Fibroblast of mammary gland (primary cell): ENCODE measurements around the gene NUDT7.

Source experiments
- DNase-seq: peaks from one replicate; pipeline ENCODE4 v3.0.0-alpha.2; 2010; ENCODE audit warnings: low read depth
- H3K4me3 ChIP-seq: 2 replicates; pipeline ENCODE4 v1.5.1; 2011; ENCODE audit warnings: low read depth, mild to moderate bottlenecking, low read length, moderate library complexity; ENCODE audit not compliant: control insufficient read depth
- TF ChIP-seq, protein P1 (sequence below): conservative IDR thresholded peaks from 2 replicates; pipeline ENCODE4 v1.5.1; 2011; ENCODE audit warnings: low read depth, low read length, inconsistent platforms; ENCODE audit not compliant: control insufficient read depth, insufficient read depth

Gene NUDT7

DNA sequence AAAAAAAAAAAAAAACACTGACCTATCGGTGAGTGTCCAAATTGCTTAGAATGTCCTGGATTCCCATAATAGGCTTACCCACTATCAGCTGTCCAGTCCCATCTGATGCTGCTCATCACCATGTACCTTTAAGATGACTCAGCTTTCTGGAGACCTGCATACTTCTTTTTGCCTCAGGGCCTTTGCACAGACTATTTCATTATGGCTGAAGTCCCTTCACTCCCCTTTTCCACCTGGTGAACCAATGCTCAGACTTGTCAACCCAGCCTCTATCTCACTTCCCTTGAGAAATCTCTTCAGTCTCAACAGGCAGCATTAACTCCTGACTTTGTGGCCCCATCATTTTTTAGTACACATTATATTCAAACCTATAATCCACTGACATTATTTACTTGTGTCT, 29.7 kb upstream of the NUDT7 start:
- no peak for DNase-seq
- TF ChIP-seq, protein P1, sequence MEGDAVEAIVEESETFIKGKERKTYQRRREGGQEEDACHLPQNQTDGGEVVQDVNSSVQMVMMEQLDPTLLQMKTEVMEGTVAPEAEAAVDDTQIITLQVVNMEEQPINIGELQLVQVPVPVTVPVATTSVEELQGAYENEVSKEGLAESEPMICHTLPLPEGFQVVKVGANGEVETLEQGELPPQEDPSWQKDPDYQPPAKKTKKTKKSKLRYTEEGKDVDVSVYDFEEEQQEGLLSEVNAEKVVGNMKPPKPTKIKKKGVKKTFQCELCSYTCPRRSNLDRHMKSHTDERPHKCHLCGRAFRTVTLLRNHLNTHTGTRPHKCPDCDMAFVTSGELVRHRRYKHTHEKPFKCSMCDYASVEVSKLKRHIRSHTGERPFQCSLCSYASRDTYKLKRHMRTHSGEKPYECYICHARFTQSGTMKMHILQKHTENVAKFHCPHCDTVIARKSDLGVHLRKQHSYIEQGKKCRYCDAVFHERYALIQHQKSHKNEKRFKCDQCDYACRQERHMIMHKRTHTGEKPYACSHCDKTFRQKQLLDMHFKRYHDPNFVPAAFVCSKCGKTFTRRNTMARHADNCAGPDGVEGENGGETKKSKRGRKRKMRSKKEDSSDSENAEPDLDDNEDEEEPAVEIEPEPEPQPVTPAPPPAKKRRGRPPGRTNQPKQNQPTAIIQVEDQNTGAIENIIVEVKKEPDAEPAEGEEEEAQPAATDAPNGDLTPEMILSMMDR = no peak
- no peak overlapping the region for H3K4me3 ChIP-seq

- DNase-seq = no peak
- H3K4me3 ChIP-seq = no peak overlapping the region
- TF ChIP-seq, protein P1 = no peak
These were observed 26.2 kb upstream of the NUDT7 start for GRCh38 chr16:77696149-77696548.

GRCh38 chr16:77700846-77701245, 21.5 kb upstream of the NUDT7 start:
- DNase-seq = no peak
- no peak overlapping the region for H3K4me3 ChIP-seq
- TF ChIP-seq, protein P1 = no peak

DNA sequence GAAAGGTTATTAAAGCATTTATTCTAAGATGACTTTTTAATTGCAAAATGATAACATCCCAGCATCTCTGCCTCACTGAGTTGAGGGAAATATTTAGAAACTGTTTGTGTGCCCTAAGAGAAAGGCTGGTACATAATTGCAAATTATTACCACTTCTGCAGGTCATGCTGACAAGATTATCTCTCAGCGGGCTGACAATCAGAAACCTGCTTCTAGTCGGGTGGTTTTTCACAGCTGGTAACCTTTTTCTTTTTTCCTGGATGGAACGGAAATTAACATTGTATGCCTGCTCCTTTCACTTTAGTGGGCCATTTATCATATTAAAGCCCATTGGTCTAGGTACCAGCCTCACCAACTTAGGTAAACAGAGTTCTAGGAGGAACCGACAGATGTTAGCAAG, 17.0 kb upstream of the NUDT7 start:
- no peak for DNase-seq
- TF ChIP-seq, protein P1 = no peak
- H3K4me3 ChIP-seq = no peak overlapping the region

- H3K4me3 ChIP-seq = no peak overlapping the region
- TF ChIP-seq, protein P1 = no peak
- DNase-seq = no peak
These were observed 11.1 kb upstream of the NUDT7 start for GRCh38 chr16:77711179-77711578.

DNA sequence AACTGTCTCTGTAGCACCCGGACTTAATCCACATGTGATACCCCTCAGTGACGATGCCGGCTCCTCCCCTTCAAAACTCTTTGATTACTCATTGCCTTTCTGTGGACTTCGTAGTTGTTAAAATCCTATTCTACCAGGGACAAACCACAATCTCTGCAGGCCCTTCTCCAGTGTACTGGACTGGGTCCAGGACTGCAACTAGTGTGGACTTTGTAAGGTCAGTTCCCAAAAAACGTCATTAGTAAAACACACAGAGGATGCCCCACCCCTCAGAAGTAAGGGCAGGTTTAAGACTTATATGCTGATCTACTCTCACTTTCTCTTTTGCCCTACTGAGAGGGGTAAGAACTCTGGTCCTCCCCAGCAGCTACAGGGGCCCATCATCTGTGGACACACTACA, 10.5 kb upstream of the NUDT7 start:
- peak; percentile 65 for DNase-seq
- no peak overlapping the region for H3K4me3 ChIP-seq
- TF ChIP-seq, protein P1 = no peak

DNA sequence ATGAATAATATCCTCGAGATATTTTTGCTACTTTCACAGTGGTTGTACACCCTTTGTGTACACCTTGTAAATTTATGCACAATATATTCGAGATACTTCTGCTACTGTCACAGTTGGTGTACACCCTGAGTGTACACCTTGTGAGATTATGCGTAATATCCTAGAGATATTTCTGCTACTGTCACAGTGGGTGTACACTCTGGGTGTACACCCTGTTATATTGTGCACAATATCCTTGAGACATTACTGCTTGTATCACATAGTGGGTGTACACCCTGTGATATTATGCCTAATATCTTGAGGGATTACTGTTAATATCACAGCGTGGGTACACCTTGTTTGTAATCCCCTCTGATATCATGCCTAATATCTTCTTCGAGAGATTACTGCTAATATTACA, 7.2 kb upstream of the NUDT7 start:
- H3K4me3 ChIP-seq = no peak overlapping the region
- TF ChIP-seq, protein P1 = no peak
- no peak for DNase-seq
